GM18909 (cell line): ENCODE data around the gene PLEKHG2.

Source experiments
- ATAC-seq: cut with Tn5 transposase; IDR thresholded peaks from one replicate; pipeline ENCODE4 v1.9.1; 2021; ENCODE audit warnings: mild to moderate bottlenecking; ENCODE audit not compliant: unreplicated experiment, poor library complexity

Gene PLEKHG2

GRCh38 chr19:39382991-39383828, 29.3 kb upstream of the PLEKHG2 start:
- no peak for ATAC-seq

GRCh38 chr19:39384839-39385568, 27.5 kb upstream of the PLEKHG2 start:
- ATAC-seq: no peak

DNA sequence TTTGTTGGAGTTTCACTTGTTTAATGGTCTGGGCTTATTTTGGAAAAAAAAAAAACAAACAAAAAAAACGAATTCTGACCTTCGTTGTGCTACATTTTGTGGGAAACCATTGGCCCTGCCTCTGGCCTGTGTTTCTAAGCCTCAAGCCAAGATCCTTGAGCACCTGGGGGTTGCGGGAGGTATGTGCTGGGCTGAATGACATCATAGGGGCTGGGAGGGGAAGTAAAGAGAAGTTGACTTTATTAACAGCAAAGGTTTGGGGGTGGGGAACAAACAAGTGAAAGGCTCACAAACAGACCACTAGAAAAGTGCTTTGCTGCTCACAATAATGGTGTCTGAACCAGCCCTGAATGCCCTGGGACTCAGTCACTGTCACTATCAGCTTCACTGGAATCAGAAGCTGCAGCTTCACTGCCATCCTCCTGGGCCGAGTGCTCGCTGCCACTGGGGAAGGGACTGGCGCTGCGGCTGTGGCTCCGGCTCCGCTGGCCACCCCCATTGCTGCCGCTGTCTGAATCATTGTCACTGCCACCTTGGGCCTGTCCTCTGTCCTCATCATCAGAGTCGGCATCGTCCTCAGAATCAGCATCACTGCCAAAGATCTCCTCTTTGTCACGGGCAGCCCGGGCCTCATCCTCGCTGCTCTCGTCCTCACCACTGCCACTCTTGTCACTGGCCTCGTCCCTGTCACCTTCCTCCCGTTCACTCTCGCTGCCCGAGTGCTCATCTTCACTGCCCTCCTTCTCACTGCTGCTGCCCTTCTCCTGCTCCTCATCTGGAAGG, 26.6 kb upstream of the PLEKHG2 start:
- ATAC-seq: no peak

- no peak for ATAC-seq
Observed at GRCh38 chr19:39386557-39386956, 25.9 kb upstream of the PLEKHG2 start.

DNA sequence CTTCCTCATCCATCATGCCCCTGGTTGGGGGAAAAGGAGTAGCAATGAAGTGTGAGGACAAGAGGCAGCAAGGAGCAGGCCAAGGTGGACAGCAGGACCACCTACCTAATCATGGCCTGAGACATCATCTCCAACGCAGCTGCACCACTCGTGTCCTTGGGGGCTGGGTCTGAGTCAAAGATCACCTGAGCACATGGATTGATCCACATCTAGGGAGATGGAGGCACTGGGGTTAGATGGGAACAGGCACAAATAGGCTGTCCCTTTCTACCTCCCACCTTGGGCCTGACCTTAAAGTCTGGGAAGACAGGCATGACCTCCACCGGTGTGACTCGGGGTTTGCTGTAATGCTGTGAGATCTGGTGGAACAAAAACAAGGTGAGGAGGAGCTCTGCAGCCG, 23.8 kb upstream of the PLEKHG2 start:
- no peak for ATAC-seq

DNA sequence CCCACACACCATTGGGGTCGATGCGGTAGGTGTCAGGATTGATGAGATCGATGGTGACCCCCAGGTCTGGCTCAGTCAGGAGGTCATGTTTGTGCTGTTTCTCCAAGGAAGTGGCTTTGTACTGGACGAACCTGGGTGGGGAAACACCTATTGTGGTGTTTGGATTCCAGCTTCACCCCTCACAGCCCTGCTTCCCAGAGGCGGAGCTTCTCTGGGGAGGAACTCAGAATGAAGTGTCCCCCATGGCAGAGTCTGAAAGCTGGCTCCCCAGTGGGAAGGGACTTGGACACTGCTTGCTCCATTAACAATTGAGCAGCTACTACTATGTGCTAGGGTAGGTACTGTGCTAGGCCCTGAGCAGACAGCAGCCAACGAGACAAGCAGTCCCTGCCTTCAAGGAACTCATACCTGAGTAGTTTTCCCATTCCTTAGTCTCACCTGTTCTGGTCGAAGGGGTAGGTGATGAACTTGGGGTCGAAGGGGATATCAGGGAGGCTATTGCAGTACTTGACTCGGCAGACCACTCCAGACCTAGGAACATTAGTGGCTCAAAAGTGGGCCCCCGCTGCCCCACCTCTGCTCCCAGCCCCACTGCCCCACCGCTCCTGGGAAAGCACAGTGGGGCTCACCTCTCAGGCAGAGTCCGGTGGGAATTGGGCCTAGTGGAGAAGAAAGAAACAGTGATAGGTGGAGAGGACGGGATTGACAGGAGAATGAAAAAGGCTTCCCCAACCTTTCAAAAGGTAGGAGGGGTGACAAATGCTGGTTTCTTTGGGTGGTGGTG, 22.6 kb upstream of the PLEKHG2 start:
- no peak for ATAC-seq

GRCh38 chr19:39390451-39390750, 22.1 kb upstream of the PLEKHG2 start:
- ATAC-seq: no peak

DNA sequence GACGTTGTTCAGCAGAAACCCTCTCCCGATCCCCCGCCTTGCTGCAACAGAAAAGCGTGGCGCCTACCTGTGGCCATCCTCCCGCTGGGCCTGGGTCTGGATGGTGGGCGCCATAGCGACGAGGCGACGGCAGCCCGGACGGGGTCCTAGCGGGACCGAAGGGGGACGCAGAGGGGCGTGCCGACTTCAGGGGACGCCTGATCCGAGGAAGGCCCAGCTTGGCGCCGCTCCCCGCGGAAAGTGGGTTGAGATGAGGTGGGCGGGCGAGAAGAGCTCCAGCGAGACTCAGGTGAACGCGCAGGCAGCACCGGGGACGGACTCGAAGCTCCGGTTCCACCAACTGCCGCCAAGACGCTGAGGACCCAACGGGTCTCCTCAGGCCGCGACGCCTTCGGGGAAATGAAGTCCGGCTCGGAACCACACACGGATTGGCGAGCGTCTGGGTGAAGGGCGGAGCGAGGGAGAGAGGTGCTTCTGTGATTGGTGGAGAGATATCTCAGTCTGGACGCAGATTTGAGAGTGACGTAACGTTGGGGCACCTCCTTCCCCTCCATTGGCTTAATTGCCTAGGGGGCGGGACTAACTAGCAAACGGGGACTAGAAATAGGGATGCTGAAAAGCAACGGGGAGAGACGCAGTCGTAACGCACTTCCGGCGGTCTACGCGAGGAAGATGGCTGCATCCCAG, 21.6 kb upstream of the PLEKHG2 start, which contains the start of the genes MED29 and PAF1:
Gene MED29 (plus strand): TSS at position 628 of the 687 bp plus-strand sequence. CDS start 45 bp downstream, at position 673.
Gene PAF1 (minus strand): TSS at position 356 of the 687 bp plus-strand sequence. CDS start 242 bp downstream, at position 114.
- ATAC-seq: peak; percentile 94

GRCh38 chr19:39397360-39398296, 14.8 kb upstream of the PLEKHG2 start:
- ATAC-seq: peak; percentile 46

DNA sequence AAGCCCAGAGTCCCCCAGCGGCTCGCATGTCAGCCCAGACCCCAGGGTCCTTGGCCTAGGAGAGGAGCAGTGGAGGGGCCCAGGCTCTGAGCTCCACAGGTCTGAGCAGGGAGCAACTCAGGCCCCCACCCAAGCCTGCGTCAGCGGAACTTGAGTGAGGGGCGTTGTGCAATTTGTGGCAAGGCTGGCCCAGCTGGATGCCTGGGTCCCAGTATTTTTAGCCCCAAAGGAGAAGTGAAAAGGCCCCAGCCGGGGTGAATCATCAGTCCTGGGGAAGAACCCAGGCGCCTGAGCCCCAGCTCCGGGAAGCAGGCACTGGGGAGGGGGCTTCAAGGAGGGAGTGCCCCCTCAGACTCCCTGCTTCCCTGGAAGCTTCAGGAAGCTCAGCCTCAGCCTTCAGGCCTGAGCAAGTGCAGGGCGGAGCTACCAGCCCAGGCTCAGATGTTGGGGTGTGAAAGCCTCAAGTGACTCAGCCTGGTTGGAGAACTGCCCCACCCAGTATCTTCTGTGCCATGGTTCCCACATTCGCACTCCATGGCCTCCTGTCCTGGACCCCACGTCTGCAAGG, 14.1 kb upstream of the PLEKHG2 start:
- ATAC-seq: no peak

GRCh38 chr19:39399668-39400050, 12.8 kb upstream of the PLEKHG2 start:
- no peak for ATAC-seq

GRCh38 chr19:39400061-39400460, 12.4 kb upstream of the PLEKHG2 start:
- no peak for ATAC-seq

DNA sequence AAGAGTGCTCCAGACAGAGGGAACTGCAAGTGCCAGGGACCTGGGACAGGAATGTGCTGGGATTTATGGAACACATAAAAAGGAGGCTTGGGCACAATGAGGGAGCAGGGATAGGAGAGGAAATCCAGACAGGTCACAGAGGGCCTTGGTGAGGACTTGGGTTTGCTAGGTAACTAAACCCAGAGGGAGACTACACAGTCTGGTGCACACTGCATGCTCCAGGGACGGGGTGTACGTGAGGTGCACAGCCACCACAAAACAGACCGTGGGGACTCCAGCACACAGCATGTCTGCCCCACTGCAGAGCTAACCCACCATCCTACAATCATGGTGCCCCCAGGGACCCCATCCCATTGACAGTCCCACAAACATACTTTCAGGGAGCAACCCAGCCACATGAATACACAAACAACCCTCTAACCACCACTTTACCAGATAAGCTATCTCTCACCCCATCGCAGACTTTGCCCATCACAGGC, 11.4 kb upstream of the PLEKHG2 start:
- ATAC-seq: peak; percentile 5

DNA sequence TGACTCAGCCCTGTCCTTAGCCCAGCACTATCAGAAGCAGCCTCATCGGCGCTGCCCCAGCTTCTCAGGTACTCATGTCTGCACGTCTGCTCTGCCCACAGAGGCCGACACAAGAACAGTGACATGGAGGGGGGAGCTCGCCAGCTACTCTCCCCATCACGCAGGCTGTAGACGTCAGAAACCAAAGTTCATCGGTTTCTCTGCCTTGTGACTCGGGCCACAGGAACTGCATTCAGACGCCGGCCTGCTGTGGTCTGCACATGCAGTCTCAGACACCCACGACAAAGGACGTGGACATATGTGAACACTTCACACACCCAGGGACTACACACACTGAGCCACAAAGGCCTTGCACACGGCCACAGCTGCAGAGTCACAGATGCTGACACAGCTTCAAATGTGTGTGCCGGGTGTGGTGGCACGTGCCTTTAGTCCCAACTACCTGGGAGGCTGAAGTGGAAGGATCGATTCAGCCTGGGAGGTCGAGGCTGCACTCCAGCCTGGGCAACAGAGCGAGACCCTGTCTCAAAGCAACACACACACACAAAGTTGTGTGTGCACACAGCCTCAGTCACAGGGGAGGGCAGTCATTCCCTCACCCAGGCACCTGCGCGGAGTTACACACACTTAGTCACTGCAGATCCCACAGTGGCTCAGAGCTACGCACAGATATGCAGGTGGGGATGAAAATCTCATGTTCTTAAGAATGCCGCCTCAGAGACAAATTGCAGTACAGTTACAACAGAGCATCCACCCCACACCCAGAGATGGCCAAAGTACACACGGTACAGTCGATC, 10.7 kb upstream of the PLEKHG2 start:
- peak; percentile 25 for ATAC-seq

- no peak for ATAC-seq
Observed at GRCh38 chr19:39402346-39403300, 9.8 kb upstream of the PLEKHG2 start.
